RWPE1 (cell line): Measurements from ENCODE around the gene TMEM184B.
"Not testable (repeated sequence)": the region's sequence is repeated elsewhere in the genome, so short reads cannot be mapped to it uniquely, and the experiment has no call there.

Experiments
- CTCF ChIA-PET: fragments of 350-600 bp; sonication (Branson Sonifier 250); formaldehyde crosslinking; extraction: SDS; loops from one replicate; lab custom pipeline; 2021; lab: Yijun Ruan, JAX
- POLR2A ChIA-PET: fragments of 400-600 bp; formaldehyde crosslinking; extraction: SDS; loops from one replicate; lab custom pipeline; 2020; ENCODE audit warnings: antibody characterized with exemption; ENCODE audit not compliant: low non-redundant PET; lab: Yijun Ruan, JAX
- DNase-seq: peaks from one replicate; pipeline ENCODE4 v3.0.0; 2012; ENCODE audit warnings: low spot score
- H3K27ac ChIP-seq: fragments of 450-650 bp; 2 replicates; pipeline ENCODE4 v1.5.1; 2017
- TF ChIP-seq, protein P1 (sequence below): fragments of 450-650 bp; conservative IDR thresholded peaks from 2 replicates; pipeline ENCODE4 v1.5.1; 2017; ENCODE audit warnings: low read depth, mild to moderate bottlenecking

Gene TMEM184B

DNA sequence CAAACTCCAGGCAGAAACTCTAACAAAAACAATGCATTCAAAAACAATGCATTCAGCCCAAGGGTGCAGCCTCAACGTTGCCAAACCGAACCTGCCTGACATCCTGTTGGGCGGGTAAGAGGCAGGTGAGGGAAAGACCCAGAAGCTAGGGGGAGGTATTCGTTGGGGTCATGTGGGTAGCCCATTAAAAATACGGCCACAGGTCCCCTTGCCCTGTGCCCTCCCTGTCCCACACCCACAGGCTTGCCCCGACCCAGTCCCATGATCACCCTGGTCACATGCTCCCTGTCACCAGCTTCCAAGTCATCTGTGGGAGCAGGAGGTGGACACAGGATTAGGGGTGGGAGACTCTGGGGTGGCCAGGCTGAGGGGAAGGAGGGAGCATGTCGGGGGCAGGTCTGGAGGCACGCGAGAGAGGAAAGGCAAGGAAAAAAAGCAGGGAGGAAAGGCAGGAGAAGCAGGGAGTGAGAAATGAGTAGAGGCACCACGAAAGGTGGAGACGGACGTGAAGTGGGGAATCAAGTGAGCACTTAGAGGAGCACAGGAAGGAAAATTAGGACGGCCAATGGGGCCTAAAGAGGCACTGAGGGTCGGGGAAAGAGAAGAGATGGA, 91.9 kb downstream of the TMEM184B start:
- POLR2A ChIA-PET, result interaction anchor here (1.2 kb wide), 1 partner anchor 20 kb away, joined by 5 read pairs; the partner anchor contains the start of gene MAFF
- TF ChIP-seq, protein P1, sequence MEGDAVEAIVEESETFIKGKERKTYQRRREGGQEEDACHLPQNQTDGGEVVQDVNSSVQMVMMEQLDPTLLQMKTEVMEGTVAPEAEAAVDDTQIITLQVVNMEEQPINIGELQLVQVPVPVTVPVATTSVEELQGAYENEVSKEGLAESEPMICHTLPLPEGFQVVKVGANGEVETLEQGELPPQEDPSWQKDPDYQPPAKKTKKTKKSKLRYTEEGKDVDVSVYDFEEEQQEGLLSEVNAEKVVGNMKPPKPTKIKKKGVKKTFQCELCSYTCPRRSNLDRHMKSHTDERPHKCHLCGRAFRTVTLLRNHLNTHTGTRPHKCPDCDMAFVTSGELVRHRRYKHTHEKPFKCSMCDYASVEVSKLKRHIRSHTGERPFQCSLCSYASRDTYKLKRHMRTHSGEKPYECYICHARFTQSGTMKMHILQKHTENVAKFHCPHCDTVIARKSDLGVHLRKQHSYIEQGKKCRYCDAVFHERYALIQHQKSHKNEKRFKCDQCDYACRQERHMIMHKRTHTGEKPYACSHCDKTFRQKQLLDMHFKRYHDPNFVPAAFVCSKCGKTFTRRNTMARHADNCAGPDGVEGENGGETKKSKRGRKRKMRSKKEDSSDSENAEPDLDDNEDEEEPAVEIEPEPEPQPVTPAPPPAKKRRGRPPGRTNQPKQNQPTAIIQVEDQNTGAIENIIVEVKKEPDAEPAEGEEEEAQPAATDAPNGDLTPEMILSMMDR, result no peak
- DNase-seq, result no peak
- peak overlapping the region; percentile 93 for H3K27ac ChIP-seq
- CTCF ChIA-PET, result interaction anchor here (1.5 kb wide), 1 partner anchor 66 kb away, joined by 4 read pairs; no protein-coding TSS in a partner anchor

DNA sequence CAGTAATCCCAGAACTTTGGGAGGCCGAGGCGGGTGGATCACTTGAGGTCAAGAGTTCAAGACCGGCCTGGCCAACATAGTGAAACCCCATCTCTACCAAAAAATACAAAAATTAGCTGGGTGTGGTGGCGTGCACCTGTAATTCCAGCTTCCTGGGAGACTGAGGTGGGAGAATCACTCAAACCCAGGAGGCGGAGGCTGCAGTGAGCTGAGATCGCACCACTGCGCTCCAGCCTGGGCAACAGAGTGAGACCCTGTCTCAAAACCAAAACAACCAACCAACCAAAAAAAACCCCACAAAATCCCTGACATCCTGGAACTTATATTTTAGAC, 94.2 kb downstream of the TMEM184B start:
- POLR2A ChIA-PET, DNase-seq: not testable (repeated sequence)
- CTCF ChIA-PET, result interaction anchor here (0.7 kb wide), 1 partner anchor 64 kb away, joined by 5 read pairs; no protein-coding TSS in a partner anchor
- H3K27ac ChIP-seq, result peak overlapping the region; percentile 90

DNA sequence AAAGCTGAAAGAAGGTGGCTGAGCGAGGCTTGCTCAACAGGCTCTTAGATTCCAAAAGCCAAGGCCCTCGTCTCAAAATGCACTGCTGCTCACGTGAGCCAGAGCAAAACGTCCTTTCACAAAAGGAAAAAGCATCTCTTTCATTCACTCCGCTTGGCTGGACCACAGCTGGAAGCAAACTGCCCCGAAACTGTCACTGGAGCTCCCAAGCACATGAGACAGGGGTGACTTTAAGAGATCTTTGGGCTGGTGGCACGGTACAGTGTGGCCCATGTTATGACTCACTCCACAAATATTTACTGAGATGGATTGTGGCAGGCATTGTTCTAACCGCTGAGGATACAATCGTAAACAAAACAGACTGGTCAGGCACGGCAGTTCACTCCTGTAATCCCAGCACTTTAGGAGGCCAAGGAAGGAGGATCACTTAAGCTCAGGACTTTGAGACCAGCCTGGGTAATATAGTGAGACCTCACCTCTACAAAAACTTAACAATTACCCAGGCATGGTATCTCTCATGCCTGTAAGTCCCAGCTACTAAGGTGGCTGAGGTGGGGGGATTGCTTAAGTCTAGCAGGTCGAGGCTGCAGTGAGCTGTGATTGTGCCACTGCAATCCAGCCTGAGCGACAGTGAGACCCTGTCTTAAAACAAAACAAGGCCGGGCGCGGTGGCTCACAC, 94.7 kb downstream of the TMEM184B start:
- H3K27ac ChIP-seq, result peak overlapping the region; percentile 90
- ChIA-PET CTCF (interaction anchor here (0.7 kb wide), 1 partner anchor 63 kb away, joined by 5 read pairs; no protein-coding TSS in a partner anchor), POLR2A (no interaction called here)
- DNase-seq, result no peak
- TF ChIP-seq, protein P1, result no peak

DNA sequence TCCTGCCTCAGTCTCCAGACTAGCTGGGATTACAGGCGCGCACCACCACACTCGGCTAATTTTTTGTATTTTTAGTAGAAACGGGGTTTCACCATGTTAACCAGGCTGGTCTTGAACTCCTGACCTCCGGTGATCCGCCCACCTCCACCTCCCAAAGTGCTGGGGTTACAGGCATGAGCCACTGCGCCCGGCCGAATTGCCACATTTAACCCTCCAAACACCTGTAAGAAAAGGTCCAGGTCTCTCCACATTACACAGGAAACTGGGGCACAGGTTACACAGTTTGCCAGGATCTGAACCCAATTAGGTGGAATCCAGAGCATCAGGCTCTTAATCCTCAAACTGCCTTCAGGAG, 95.3 kb downstream of the TMEM184B start:
- DNase-seq, CTCF ChIA-PET: not testable (repeated sequence)
- peak overlapping the region; percentile 90 for H3K27ac ChIP-seq

DNA sequence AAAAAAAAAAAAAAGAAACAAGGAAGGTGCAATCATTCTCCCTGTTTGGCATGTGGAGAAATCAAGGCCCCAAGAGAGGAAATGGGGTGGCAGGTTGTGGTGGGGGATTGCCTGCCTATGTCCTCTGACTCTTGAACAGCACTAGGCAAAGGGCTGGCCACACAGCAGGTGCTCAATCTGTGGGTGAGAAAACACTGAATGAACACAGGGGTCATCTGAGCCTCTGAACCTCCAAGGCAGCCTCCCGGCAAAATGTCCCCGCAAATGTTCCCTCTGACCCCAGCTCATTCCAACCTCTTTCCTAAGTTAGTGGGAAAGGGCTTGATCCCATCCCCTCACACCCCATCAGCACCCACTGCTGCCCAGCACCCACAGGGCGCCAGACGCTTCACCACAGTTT, 95.8 kb downstream of the TMEM184B start:
- DNase-seq, result no peak
- TF ChIP-seq, protein P1, result no peak
- POLR2A ChIA-PET, result no interaction called here
- CTCF ChIA-PET, result no interaction called here
- peak overlapping the region; percentile 90 for H3K27ac ChIP-seq

More for the DNA sequence above, 95.3 kb downstream of the TMEM184B start:
- POLR2A ChIA-PET, result not testable (repeated sequence)

DNA sequence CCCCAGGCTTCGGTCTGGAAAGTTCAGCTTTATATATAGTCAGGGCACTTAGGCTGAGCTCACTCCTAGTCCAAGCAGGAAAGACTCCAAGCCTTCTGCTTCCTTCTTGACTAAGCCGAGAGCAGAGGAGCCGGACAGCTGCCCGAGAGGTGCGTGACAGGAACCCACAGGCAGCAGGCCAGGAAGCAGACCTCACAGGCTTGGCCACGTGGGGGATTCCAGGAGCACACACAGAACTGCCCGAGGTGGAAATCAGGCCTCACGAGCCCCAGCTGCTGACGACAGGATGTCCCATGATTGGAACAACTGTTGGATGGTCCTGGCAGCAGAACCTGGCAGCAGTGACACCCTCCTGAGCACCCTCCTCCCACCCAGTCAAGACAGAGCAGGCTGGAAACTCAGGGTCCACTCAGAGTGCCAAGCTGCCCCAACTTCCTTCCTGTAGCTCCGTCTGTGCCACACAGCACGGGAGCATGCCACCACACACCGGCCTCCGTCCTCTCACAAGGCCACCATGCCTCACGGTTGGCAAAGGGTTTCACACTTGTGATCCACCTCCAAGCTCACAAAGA, 96.6 kb downstream of the TMEM184B start:
- TF ChIP-seq, protein P1, result no peak
- no peak for DNase-seq
- H3K27ac ChIP-seq, result peak overlapping the region; percentile 90
- CTCF ChIA-PET, result no interaction called here
- POLR2A ChIA-PET, result no interaction called here

DNA sequence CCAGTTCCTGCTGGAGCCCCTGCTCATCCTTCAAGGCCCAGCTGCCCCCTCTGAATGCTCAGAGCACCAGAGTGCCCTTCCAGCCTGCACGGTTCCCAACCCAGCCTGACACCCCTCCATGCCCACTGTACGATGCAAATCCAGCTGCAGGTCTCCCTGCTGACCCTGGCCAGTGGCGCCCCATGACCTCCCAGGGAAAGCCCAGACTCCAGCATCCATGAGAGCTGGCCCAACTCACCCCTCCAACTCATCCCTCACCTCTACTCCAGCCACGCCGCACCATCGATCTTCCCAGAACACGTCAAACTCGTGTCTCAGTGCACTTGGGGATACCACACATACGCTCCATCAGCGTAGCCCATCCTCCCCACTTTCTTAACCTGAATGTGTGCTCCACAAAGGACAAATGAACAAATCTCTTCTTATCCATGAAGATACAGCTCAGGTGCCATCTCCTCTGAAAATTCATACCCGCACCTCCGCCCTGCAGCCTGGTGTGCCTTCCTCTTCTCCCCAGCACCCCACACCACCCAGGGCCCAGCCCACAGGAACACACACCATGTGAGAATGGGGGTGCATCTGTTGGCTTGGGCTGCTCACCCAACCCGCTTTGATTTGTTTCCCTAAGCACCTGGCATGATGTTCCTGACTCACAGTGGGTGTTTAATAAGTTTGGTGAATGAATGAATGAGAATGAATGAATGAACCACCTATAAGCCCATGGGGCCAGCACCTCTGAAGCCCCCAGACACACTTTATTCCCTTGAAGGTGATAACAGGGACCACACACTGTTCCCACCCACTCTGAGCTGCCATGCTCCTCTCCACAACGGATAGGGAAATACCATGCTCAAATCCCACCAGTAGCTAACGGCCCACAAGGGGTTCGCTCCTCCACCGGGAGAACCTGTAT, 97.3 kb downstream of the TMEM184B start:
- POLR2A ChIA-PET, result no interaction called here
- CTCF ChIA-PET, result no interaction called here
- TF ChIP-seq, protein P1, result no peak
- H3K27ac ChIP-seq, result peak overlapping the region; percentile 90
- no peak for DNase-seq
